Sciatic nerve (tissue), 2 donors: ENCODE measurements around the gene AIG1. TPM values are rescaled to one million over a fixed set of nuclear protein-coding genes. Genes with fewer than 3 reads are reported as not detected.
"Not testable (repeated sequence)": the region's sequence is repeated elsewhere in the genome, so short reads cannot be mapped to it uniquely, and the experiment has no call there.

ENCODE experiments used
- ATAC-seq: fragments of 200-7000 bp; cut with Tn5 transposase; one replicate; pipeline ENCODE4 v1.9.1; 2020; ENCODE audit warnings: mild to moderate bottlenecking, moderate library complexity
- DNase-seq: peaks from one replicate; pipeline ENCODE4 v3.0.0-alpha.2; 2020; ENCODE audit warnings: low spot score
- intact Hi-C: fragments of 100-400 bp; cut with DNase I; formaldehyde crosslinking; loops from one replicate; pipeline ENCODE4 v1.14.2; 2022
- total RNA-seq: library from RNA; stranded (reverse); fragmentation: NEBNext Ultra II Directional; extraction: Animal tissue kit (Norgen Biotek cat#: 25700); gene quantifications from one replicate; pipeline ENCODE4 v1.2.1, GENCODE V29; 2021
- donor health status: DM: no; HTN: no; CAD: no.
- donor health status: DM: no; HTN: no; CAD: no.

Gene AIG1
- total RNA-seq, 1 donor from 2014 or later: 22.6 TPM

- intact Hi-C loops, ATAC-seq, DNase-seq: not testable (repeated sequence)
These were observed 23.3 kb downstream of the AIG1 start for GRCh38 chr6:143084019-143084418.

GRCh38 chr6:143087335-143087734 lies 26.6 kb downstream of the AIG1 start:
- DNase-seq, intact Hi-C loops, ATAC-seq: not testable (repeated sequence)

GRCh38 chr6:143087856-143088255 lies 27.2 kb downstream of the AIG1 start:
- no peak for DNase-seq
- intact Hi-C loops: no loop called here
- ATAC-seq: no peak

GRCh38 chr6:143090314-143091044 lies 29.8 kb downstream of the AIG1 start:
- no peak for DNase-seq
- no peak for ATAC-seq
- intact Hi-C loops: no loop called here

GRCh38 chr6:143092768-143093167 lies 32.1 kb downstream of the AIG1 start:
- intact Hi-C loops: no loop called here
- ATAC-seq: no peak

GRCh38 chr6:143093290-143093689 lies 32.6 kb downstream of the AIG1 start:
- no peak for ATAC-seq
- intact Hi-C loops: no loop called here

More at GRCh38 chr6:143092768-143093167, 32.1 kb downstream of the AIG1 start:
- no peak for DNase-seq

GRCh38 chr6:143096403-143096802 lies 35.7 kb downstream of the AIG1 start:
- DNase-seq (no peak), ATAC-seq (no peak)
- intact Hi-C loops: no loop called here

More at GRCh38 chr6:143093290-143093689, 32.6 kb downstream of the AIG1 start:
- DNase-seq: no peak

- no peak for ATAC-seq
- intact Hi-C loops: no loop called here
- no peak for DNase-seq
These were observed 36.6 kb downstream of the AIG1 start for GRCh38 chr6:143097224-143097795.

GRCh38 chr6:143098054-143098671 lies 37.5 kb downstream of the AIG1 start:
- peak; percentile 69 for ATAC-seq
- DNase-seq: no peak
- intact Hi-C loops: no loop called here

GRCh38 chr6:143099647-143100046 lies 39.0 kb downstream of the AIG1 start:
- DNase-seq (no peak), ATAC-seq (no peak)
- intact Hi-C loops: no loop called here

- DNase-seq: no peak
- ATAC-seq: no peak
- intact Hi-C loops: no loop called here
These were observed 39.7 kb downstream of the AIG1 start for GRCh38 chr6:143100429-143100828.

- intact Hi-C loops: no loop called here
- DNase-seq: no peak
- ATAC-seq: no peak
These were observed 43.2 kb downstream of the AIG1 start for GRCh38 chr6:143103916-143104315.

- intact Hi-C loops: no loop called here
- DNase-seq: no peak
- ATAC-seq: peak; percentile 49
These were observed 46.8 kb downstream of the AIG1 start for GRCh38 chr6:143107440-143107839.

- DNase-seq (no peak), ATAC-seq (peak; percentile 39)
- intact Hi-C loops: no loop called here
These were observed 47.4 kb downstream of the AIG1 start for GRCh38 chr6:143107911-143108761.

GRCh38 chr6:143109196-143109595 lies 48.5 kb downstream of the AIG1 start:
- DNase-seq: no peak
- intact Hi-C loops: no loop called here
- ATAC-seq: no peak

GRCh38 chr6:143110572-143110971 lies 49.9 kb downstream of the AIG1 start:
- ATAC-seq (no peak), DNase-seq (no peak)
- intact Hi-C loops: no loop called here

- intact Hi-C loops: no loop called here
- DNase-seq: no peak
- ATAC-seq: no peak
These were observed 50.3 kb downstream of the AIG1 start for GRCh38 chr6:143110996-143111395.

GRCh38 chr6:143111443-143111842 lies 50.8 kb downstream of the AIG1 start:
- no peak for ATAC-seq
- no peak for DNase-seq
- intact Hi-C loops: no loop called here

GRCh38 chr6:143112084-143112768 lies 51.5 kb downstream of the AIG1 start:
- intact Hi-C loops: no loop called here
- ATAC-seq (no peak), DNase-seq (no peak)
